SK-N-MC (cell line): Measurements from ENCODE around the gene UNC79.
"Not testable (repeated sequence)": the region's sequence is repeated elsewhere in the genome, so short reads cannot be mapped to it uniquely, and the experiment has no call there.

Source experiments
- DNase-seq: peaks from one replicate; pipeline ENCODE4 v3.0.0-alpha.2; 2011; ENCODE audit warnings: low read depth, low spot score
- H3K27ac ChIP-seq: fragments of 200-600 bp; sonication (generic); 2 replicates; pipeline ENCODE4 v1.5.1; 2016; ENCODE audit warnings: mixed run types
- H3K36me3 ChIP-seq: fragments of 200-600 bp; sonication (generic); 2 replicates; pipeline ENCODE4 v1.6.1; 2017; ENCODE audit warnings: antibody characterized with exemption, low read length, mixed read lengths; ENCODE audit not compliant: insufficient read depth
- H3K4me3 ChIP-seq: fragments of 200-600 bp; sonication (generic); 2 replicates; pipeline ENCODE4 v1.5.1; 2016
- H3K9ac ChIP-seq: fragments of 200-600 bp; sonication (generic); 2 replicates; pipeline ENCODE4 v1.8.0; 2017; ENCODE audit warnings: mixed run types, mixed read lengths; ENCODE audit not compliant: insufficient read length
- H3K9me3 ChIP-seq: fragments of 200-600 bp; sonication (generic); 2 replicates; pipeline ENCODE4 v1.6.1; 2017; ENCODE audit warnings: low read depth, mild to moderate bottlenecking, antibody characterized with exemption, low read length, moderate library complexity, mixed read lengths
- EZH2 ChIP-seq: fragments of 200-600 bp; sonication (generic); IDR thresholded peaks from one replicate; pipeline ENCODE4 v1.6.1; 2017; ENCODE audit warnings: antibody characterized with exemption
- FOXP2 ChIP-seq: optimal IDR thresholded peaks from 2 replicates; pipeline ENCODE3; 2011; ENCODE audit warnings: mild to moderate bottlenecking, moderate library complexity; ENCODE audit not compliant: insufficient read depth; ENCODE audit errors: extremely low read length, control extremely low read depth
- POLR2AphosphoS5 ChIP-seq: IDR thresholded peaks from 2 replicates; pipeline ENCODE4 v1.6.1; 2012; ENCODE audit warnings: mild to moderate bottlenecking, low read depth, low read length, borderline replicate concordance

UNC79 gene

GRCh38 chr14:93430315-93431035 is at the start of gene UNC79:
Gene UNC79, plus strand, starts transcription at chr14:93430939. Its CDS starts 91 bp downstream, at chr14:93431030.
- no peak for DNase-seq

GRCh38 chr14:93381644-93382043 is 49.1 kb upstream of the UNC79 start:
- no peak for DNase-seq
- TF ChIP-seq FOXP2 (no peak), POLR2AphosphoS5 (no peak), EZH2 (no peak)

More at GRCh38 chr14:93430315-93431035, at the start of gene UNC79:
- H3K27ac ChIP-seq = no peak within 1 kb of the TSS
- H3K9me3 ChIP-seq = peaks cover 3% of the 10 kb centered on the region; the same call in 1 of the 2 replicates
- no peak within 1 kb of the TSS for H3K9ac ChIP-seq
- peak within 1 kb of the TSS; percentile 34; the same call in 1 of the 2 replicates for H3K4me3 ChIP-seq
- no peaks in the 10 kb centered on the region for H3K36me3 ChIP-seq
- TF ChIP-seq EZH2 (no peak), FOXP2 (no peak), POLR2AphosphoS5 (no peak)

GRCh38 chr14:93384256-93384655 is 46.5 kb upstream of the UNC79 start:
- not testable (repeated sequence) for H3K4me3 ChIP-seq, H3K9ac ChIP-seq, DNase-seq, H3K27ac ChIP-seq, H3K36me3 ChIP-seq, H3K9me3 ChIP-seq

More at GRCh38 chr14:93381644-93382043, 49.1 kb upstream of the UNC79 start:
- H3K36me3 ChIP-seq = no peaks in the 10 kb centered on the region
- no peaks in the 10 kb centered on the region for H3K9me3 ChIP-seq
- H3K4me3 ChIP-seq = no peak overlapping the region
- H3K27ac ChIP-seq = no peak overlapping the region
- no peak overlapping the region for H3K9ac ChIP-seq

GRCh38 chr14:93395231-93395630 is 35.5 kb upstream of the UNC79 start:
- H3K27ac ChIP-seq = no peak overlapping the region
- H3K9ac ChIP-seq = no peak overlapping the region
- TF ChIP-seq EZH2 = no peak
- TF ChIP-seq POLR2AphosphoS5 = no peak
- TF ChIP-seq FOXP2 = no peak
- H3K9me3 ChIP-seq = 0 out of 2 replicates have a peak, but pooled peaks cover 6% of the 10 kb centered on the region
- DNase-seq = no peak
- no peaks in the 10 kb centered on the region for H3K36me3 ChIP-seq
- no peak overlapping the region for H3K4me3 ChIP-seq

- no peak overlapping the region for H3K27ac ChIP-seq
- 0 out of 2 replicates have a peak, but pooled peaks cover 6% of the 10 kb centered on the region for H3K9me3 ChIP-seq
- no peak for DNase-seq
- no peak overlapping the region for H3K9ac ChIP-seq
- no peak for TF ChIP-seq FOXP2
- TF ChIP-seq EZH2 = no peak
- TF ChIP-seq POLR2AphosphoS5 = no peak
- H3K36me3 ChIP-seq = no peaks in the 10 kb centered on the region
- H3K4me3 ChIP-seq = no peak overlapping the region
Observed at GRCh38 chr14:93396456-93396855, 34.3 kb upstream of the UNC79 start.

- Histone ChIP-seq H3K27ac (no peak overlapping the region), H3K9ac (no peak overlapping the region), H3K36me3 (no peaks in the 10 kb centered on the region), H3K4me3 (no peak overlapping the region), H3K9me3 (0 out of 2 replicates have a peak, but pooled peaks cover 6% of the 10 kb centered on the region)
- TF ChIP-seq EZH2 (no peak), POLR2AphosphoS5 (no peak), FOXP2 (no peak)
- no peak for DNase-seq
Observed at GRCh38 chr14:93398491-93398890, 32.2 kb upstream of the UNC79 start.

- Histone ChIP-seq H3K27ac (no peak overlapping the region), H3K36me3 (no peaks in the 10 kb centered on the region), H3K9ac (no peak overlapping the region), H3K9me3 (no peaks in the 10 kb centered on the region), H3K4me3 (no peak overlapping the region)
- TF ChIP-seq EZH2 = no peak
- no peak for DNase-seq
Observed at GRCh38 chr14:93402951-93403350, 27.8 kb upstream of the UNC79 start.

- Histone ChIP-seq H3K9me3 (no peaks in the 10 kb centered on the region), H3K9ac (no peak overlapping the region), H3K36me3 (no peaks in the 10 kb centered on the region), H3K4me3 (no peak overlapping the region), H3K27ac (no peak overlapping the region)
- TF ChIP-seq EZH2 (no peak), POLR2AphosphoS5 (no peak), FOXP2 (no peak)
- no peak for DNase-seq
Observed at GRCh38 chr14:93410021-93410420, 20.7 kb upstream of the UNC79 start.

- Histone ChIP-seq H3K36me3 (no peaks in the 10 kb centered on the region), H3K27ac (no peak overlapping the region), H3K4me3 (no peak overlapping the region), H3K9ac (no peak overlapping the region), H3K9me3 (no peaks in the 10 kb centered on the region)
- no peak for DNase-seq
- TF ChIP-seq FOXP2 = no peak
- no peak for TF ChIP-seq POLR2AphosphoS5
- no peak for TF ChIP-seq EZH2
Observed at GRCh38 chr14:93410893-93411292, 19.8 kb upstream of the UNC79 start.

- DNase-seq, H3K9ac ChIP-seq: not testable (repeated sequence)
Observed at GRCh38 chr14:93425136-93425535, 5.6 kb upstream of the UNC79 start.

More at GRCh38 chr14:93425136-93425535, 5.6 kb upstream of the UNC79 start:
- not testable (repeated sequence) for H3K27ac ChIP-seq, H3K36me3 ChIP-seq, H3K9me3 ChIP-seq, H3K4me3 ChIP-seq
